Fibroblast of villous mesenchyme (primary cell): Measurements from ENCODE around the gene APIP. TPM values are rescaled to one million over a fixed set of nuclear protein-coding genes. Genes with fewer than 3 reads are reported as not detected.

Experiments used
- DNase-seq: peaks from one replicate; pipeline ENCODE4 v3.0.0-alpha.2; 2010; ENCODE audit warnings: low read depth
- H3K4me3 ChIP-seq: 2 replicates; pipeline ENCODE4 v1.5.1; 2011; ENCODE audit warnings: low read depth, mild to moderate bottlenecking, low read length
- CTCF ChIP-seq: IDR thresholded peaks from 2 replicates; pipeline ENCODE4 v1.5.1; 2012; ENCODE audit warnings: low read depth, mild to moderate bottlenecking, low read length; ENCODE audit not compliant: insufficient read depth
- total RNA-seq: library from RNA; depleted of rRNA; stranded (reverse); fragments of >200 nt; gene quantifications from 2 replicates; pipeline ENCODE4 v1.2.3, GENCODE V29; 2012

Gene APIP
- total RNA-seq, 1 donor: 33.2 TPM

DNA sequence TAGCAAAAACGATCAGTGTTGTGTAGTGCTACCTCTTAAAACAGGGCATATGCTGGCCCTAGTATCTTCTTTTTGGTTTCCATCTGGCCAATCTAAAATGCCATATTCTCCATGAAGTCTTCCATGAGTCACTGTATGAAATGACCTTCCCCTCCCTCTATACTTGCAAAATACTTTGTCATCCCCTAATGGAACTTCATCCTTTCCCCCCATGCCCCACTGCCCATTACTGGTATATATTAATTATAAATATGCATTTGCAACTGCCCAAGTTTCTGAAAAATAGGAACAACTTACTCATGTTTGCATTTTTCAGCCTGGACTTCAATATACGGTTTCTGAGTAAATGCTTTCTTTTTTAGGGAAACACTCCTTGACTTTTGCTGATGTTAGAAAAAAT, 4.5 kb downstream of the APIP start:
- no peak for TF ChIP-seq CTCF
- no peak overlapping the region for H3K4me3 ChIP-seq
- no peak for DNase-seq

DNA sequence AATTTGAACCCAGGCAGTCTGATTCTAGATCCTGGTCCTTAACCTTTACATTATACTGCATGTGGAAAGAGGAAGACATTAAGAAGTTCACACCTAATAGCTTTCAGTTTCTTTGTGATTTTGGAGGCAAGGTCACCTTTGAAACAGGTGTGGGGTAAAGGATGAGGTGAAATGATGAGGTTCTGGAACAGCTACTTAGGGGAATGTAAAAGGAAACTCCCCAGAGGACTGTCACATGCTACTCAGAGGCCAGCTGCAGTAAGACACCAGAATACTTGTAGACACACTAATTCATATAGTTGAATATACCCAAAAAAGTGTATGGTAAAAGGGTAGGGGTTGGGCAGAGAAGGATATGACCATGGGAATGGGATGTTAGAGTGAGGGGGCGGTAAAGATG, 5.4 kb downstream of the APIP start:
- H3K4me3 ChIP-seq: no peak overlapping the region
- TF ChIP-seq CTCF: no peak
- DNase-seq: no peak

- no peak for DNase-seq
- no peak for TF ChIP-seq CTCF
- H3K4me3 ChIP-seq: no peak overlapping the region
Measured at GRCh38 chr11:34909955-34910354, 6.2 kb downstream of the APIP start.

DNA sequence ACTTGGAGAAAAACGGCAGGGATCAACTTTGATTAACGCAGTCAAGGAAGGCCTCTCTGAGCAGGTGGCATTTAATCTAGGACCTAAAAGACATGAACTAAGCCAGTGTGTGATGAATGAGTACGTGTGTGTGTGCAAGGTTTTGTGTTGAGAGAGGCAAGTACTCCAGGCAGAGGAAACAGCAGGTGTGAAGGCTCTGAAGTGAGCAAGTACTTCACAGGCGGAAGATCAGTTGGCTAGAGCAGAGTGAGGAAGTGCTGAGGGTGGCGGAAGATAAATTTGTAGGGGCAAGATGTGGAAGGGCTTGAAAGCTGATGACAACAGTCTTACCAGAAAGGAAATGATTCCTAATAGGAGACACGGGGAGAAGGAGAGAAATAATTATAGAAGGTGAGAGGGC, 6.8 kb downstream of the APIP start:
- no peak for TF ChIP-seq CTCF
- no peak for DNase-seq

DNA sequence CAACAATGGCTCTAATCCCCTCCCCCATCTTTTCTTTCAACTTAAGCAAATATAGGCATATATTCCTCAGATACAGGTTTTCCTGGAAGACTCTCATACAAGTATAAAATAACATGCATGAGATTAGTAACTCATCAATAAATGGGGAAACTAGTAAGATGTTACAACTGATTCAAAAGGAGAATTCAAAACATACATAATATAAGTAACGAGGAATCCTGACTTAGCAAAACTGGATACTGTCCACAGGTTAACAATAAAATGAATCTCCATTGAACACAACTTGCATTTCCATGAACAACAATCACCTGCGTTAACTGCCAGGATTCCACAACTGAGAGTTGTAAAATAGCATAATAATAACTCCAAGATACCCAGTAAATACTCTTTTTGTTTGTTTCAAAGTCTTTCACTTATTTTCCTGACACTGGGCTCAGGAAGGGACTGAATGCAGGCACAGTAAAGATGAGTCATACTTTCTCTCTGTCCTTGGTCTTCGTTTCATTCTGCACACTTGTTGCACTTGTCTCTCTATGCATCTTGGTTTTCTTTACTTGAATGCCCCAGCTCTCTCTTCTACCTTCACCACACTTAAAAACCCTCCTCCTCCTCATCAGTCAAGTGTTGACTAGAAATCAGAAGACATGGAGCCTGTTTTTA, 8.1 kb downstream of the APIP start:
- DNase-seq: no peak
- TF ChIP-seq CTCF: no peak
- H3K4me3 ChIP-seq: no peak overlapping the region

More for the DNA sequence above, 6.8 kb downstream of the APIP start:
- no peak overlapping the region for H3K4me3 ChIP-seq

- DNase-seq: no peak
- no peak overlapping the region for H3K4me3 ChIP-seq
- no peak for TF ChIP-seq CTCF
Measured at GRCh38 chr11:34905666-34906065, 10.5 kb downstream of the APIP start.

DNA sequence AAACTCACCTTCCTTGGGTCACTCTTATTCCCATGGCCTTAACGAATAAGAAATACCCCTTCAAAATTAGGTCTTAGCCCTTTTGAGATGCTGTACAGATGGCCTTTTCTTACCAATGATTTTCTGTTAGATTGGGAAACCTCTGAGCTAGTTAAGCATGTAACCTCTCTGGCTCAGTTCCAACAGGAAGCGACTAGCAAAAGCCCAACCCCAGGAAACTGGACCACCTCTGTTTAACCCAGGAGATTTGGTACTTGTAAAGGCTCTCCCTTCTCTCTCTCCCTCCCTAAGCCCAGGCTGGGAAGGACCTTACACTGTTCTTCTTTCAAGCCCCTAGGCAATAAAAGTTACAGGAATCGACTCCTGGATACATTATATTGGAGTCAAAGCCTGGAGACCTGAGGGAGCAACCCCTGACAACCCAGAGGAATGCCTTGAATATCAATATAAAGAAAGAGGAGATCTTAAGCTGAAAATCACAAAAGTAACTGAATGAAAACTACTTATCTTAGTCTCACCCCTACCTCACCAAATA, 11.7 kb downstream of the APIP start:
- DNase-seq: no peak
- no peak overlapping the region for H3K4me3 ChIP-seq

More for the DNA sequence above, 11.7 kb downstream of the APIP start:
- no peak for TF ChIP-seq CTCF
